Calu3 (cell line): ENCODE data around the gene FYB1. TPM values are rescaled to one million over a fixed set of nuclear protein-coding genes. Genes with fewer than 3 reads are reported as not detected.

ENCODE experiments used
- Bru-seq: library from RNA; stranded (reverse); fragments of 400-500 nt; gene quantifications from one replicate; lab custom pipeline; 2021; lab: Mats Ljungman, UMichigan
- BruChase-seq, 2 experiments: library from RNA; stranded (reverse); fragments of 400-500 nt; gene quantifications; one replicate each; lab custom pipeline; 2021; lab: Mats Ljungman, UMichigan
- BruUV-seq: library from RNA; stranded (reverse); fragments of 400-500 nt; replicated peaks from 2 replicates; lab custom pipeline; 2021; lab: Mats Ljungman, UMichigan
- CTCF ChIA-PET: fragments of 300-600 bp; sonication (Branson Sonifier 250); formaldehyde crosslinking; loops from one replicate; lab custom pipeline; 2022; ENCODE audit warnings: antibody characterized with exemption; lab: Charles Lee
- DNase-seq: peaks from one replicate; pipeline ENCODE4 v3.0.0; 2022
- H3K27ac Mint-ChIP-seq: one replicate; pipeline ENCODE4 v1.8.0; 2022; ENCODE audit warnings: mixed read lengths; ENCODE audit not compliant: unreplicated experiment
- H3K27me3 Mint-ChIP-seq: one replicate; pipeline ENCODE4 v1.8.0; 2022; ENCODE audit warnings: mixed read lengths; ENCODE audit not compliant: unreplicated experiment
- H3K36me3 Mint-ChIP-seq: one replicate; pipeline ENCODE4 v1.8.0; 2022; ENCODE audit warnings: mild to moderate bottlenecking, moderate library complexity, mixed read lengths; ENCODE audit not compliant: insufficient read depth, unreplicated experiment
- H3K4me1 Mint-ChIP-seq: one replicate; pipeline ENCODE4 v1.8.0; 2022; ENCODE audit warnings: mild to moderate bottlenecking, low read depth, mixed read lengths; ENCODE audit not compliant: unreplicated experiment
- H3K4me3 Mint-ChIP-seq: one replicate; pipeline ENCODE4 v1.8.0; 2022; ENCODE audit warnings: mild to moderate bottlenecking, low read depth, moderate library complexity, mixed read lengths; ENCODE audit not compliant: unreplicated experiment
- H3K9me3 Mint-ChIP-seq: one replicate; pipeline ENCODE4 v1.8.0; 2022; ENCODE audit warnings: low read depth, mixed read lengths; ENCODE audit not compliant: unreplicated experiment
- intact Hi-C: fragments of 100-400 bp; cut with micrococcal nuclease; formaldehyde crosslinking; loops from one replicate; pipeline ENCODE4 v1.10.0; 2022; ENCODE audit not compliant: unreplicated experiment
- long read RNA-seq: library from polyadenylated mRNA; stranded (forward); transcript quantifications from one replicate; pipeline ENCODE4 v2.0.0, GENCODE V29; 2022
- total RNA-seq: library from RNA; stranded (reverse); gene quantifications from 2 replicates; pipeline ENCODE4 v1.2.3, GENCODE V29; 2022
- TF ChIP-seq, protein P1 (sequence below): fragments of 200-600 bp; IDR thresholded peaks from one replicate; pipeline ENCODE4 v1.8.0; 2022; ENCODE audit warnings: antibody characterized with exemption; ENCODE audit not compliant: unreplicated experiment

The FYB1 gene
- total RNA-seq (30.8 and 42.8 TPM in 2 replicates), Bru-seq, nascent RNA (percentile 58 among the genes with signal in this experiment), BruChase-seq, experiment 1, labeled RNA remaining after a 6-hour chase (percentile 62 among the genes with signal in this experiment), BruChase-seq, experiment 2, labeled RNA remaining after a 2-hour chase (percentile 61 among the genes with signal in this experiment)
- long read RNA-seq, partial matches to known transcripts, result 2 of 6 reads
- long read RNA-seq, other reads (novel, unspliced or antisense), result 1 of 6 reads

DNA sequence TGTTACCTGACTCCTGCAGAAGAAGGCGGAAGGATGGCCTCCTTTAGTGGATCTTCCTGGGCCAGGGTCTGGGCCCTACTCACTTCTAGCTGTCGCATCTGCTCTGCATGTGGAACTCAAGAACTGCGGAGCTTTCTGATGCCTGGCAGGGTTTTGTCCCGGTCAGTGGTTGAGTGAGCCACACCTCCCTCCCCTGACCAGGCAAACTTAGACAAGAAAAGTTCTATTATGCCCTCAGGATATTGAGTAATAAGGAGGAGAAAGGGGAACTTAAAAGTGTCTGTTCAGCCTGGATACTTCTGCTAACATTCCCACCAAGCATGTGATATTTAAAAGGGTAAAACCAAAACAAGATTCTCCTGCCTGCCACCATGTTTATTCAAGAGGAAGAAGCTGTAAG is at the start of gene FYB1:
Gene FYB1, minus strand, starts transcription at position 127 of the 400 bp plus-strand sequence. CDS start 16,603 bp downstream, outside the sequence.
- Mint-ChIP-seq H3K4me1 (peaks cover 48% of the 10 kb centered on the region), H3K9me3 (no peaks in the 10 kb centered on the region), H3K27me3 (no peaks in the 10 kb centered on the region), H3K27ac (peak within 1 kb of the TSS; percentile 54), H3K36me3 (peaks cover 20% of the 10 kb centered on the region), H3K4me3 (peak within 1 kb of the TSS; percentile 46)
- CTCF ChIA-PET, result interaction anchor here (1.3 to 4.6 kb wide), 2 partner anchors 12 to 64 kb away, joined by 3 to 56 read pairs; no protein-coding TSS in a partner anchor
- intact Hi-C loops, result loop anchor here (2.0 to 10.0 kb wide), 6 partner anchors 37 to 353 kb away; partner anchors contain the start of gene DAB2
- no TSS peak for BruUV-seq
- DNase-seq, result peak; percentile 54
- TF ChIP-seq, protein P1, sequence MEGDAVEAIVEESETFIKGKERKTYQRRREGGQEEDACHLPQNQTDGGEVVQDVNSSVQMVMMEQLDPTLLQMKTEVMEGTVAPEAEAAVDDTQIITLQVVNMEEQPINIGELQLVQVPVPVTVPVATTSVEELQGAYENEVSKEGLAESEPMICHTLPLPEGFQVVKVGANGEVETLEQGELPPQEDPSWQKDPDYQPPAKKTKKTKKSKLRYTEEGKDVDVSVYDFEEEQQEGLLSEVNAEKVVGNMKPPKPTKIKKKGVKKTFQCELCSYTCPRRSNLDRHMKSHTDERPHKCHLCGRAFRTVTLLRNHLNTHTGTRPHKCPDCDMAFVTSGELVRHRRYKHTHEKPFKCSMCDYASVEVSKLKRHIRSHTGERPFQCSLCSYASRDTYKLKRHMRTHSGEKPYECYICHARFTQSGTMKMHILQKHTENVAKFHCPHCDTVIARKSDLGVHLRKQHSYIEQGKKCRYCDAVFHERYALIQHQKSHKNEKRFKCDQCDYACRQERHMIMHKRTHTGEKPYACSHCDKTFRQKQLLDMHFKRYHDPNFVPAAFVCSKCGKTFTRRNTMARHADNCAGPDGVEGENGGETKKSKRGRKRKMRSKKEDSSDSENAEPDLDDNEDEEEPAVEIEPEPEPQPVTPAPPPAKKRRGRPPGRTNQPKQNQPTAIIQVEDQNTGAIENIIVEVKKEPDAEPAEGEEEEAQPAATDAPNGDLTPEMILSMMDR, result no peak

DNA sequence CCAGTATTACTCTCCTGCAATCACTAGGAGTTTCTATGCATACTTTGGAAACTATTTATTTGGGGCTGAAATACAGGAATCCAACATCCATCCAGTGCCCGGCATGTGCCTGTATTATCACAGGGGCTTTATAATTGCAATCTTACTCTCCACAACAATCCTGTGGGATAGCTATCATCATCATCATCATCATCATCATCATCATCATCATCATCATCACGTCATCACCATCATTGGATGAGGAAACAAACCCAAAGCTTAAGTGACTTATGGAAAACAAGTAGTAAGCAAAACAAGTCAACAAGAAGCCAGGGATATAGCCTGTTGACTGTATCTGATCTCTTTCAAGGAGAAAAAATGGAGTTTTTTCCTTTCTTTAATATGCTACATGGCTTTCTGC is 47.8 kb upstream of the FYB1 start:
- no peaks in the 10 kb centered on the region for H3K36me3 Mint-ChIP-seq
- intact Hi-C loops, result no loop called here
- no peak for DNase-seq
- H3K4me1 Mint-ChIP-seq, result peaks cover 6% of the 10 kb centered on the region
- H3K9me3 Mint-ChIP-seq, result peaks cover 2% of the 10 kb centered on the region
- no peak overlapping the region for H3K27ac Mint-ChIP-seq
- no TSS peak for BruUV-seq
- CTCF ChIA-PET, result no interaction called here
- no peak overlapping the region for H3K4me3 Mint-ChIP-seq
- TF ChIP-seq, protein P1, result no peak
- no peaks in the 10 kb centered on the region for H3K27me3 Mint-ChIP-seq

- Mint-ChIP-seq H3K27me3 (no peaks in the 10 kb centered on the region), H3K4me1 (no peaks in the 10 kb centered on the region), H3K36me3 (no peaks in the 10 kb centered on the region), H3K4me3 (no peak overlapping the region), H3K27ac (no peak overlapping the region), H3K9me3 (peaks cover 2% of the 10 kb centered on the region)
- BruUV-seq, result no TSS peak
- no peak for DNase-seq
- TF ChIP-seq, protein P1, result no peak
- CTCF ChIA-PET, result no interaction called here
- intact Hi-C loops, result no loop called here
These were observed 47.1 kb upstream of the FYB1 start for GRCh38 chr5:39266442-39266841.

- intact Hi-C loops, result no loop called here
- Mint-ChIP-seq H3K27me3 (no peaks in the 10 kb centered on the region), H3K27ac (no peak overlapping the region), H3K36me3 (no peaks in the 10 kb centered on the region), H3K4me3 (no peak overlapping the region), H3K9me3 (peaks cover 2% of the 10 kb centered on the region), H3K4me1 (no peaks in the 10 kb centered on the region)
- TF ChIP-seq, protein P1, result no peak
- no TSS peak for BruUV-seq
- DNase-seq, result no peak
- CTCF ChIA-PET, result no interaction called here
These were observed 45.2 kb upstream of the FYB1 start for GRCh38 chr5:39264528-39264927.
